ENCODE data around the gene TOLLIP. TPM values are rescaled to one million over a fixed set of nuclear protein-coding genes. Genes with fewer than 3 reads are reported as not detected.
A peak's percentile ranks its signal among the peaks of the same experiment; 100 is the strongest.

TOLLIP gene
- total RNA-seq, 4 donors from 2014 or later: 49.8 to 91.7 (median 85.0) TPM

DNA sequence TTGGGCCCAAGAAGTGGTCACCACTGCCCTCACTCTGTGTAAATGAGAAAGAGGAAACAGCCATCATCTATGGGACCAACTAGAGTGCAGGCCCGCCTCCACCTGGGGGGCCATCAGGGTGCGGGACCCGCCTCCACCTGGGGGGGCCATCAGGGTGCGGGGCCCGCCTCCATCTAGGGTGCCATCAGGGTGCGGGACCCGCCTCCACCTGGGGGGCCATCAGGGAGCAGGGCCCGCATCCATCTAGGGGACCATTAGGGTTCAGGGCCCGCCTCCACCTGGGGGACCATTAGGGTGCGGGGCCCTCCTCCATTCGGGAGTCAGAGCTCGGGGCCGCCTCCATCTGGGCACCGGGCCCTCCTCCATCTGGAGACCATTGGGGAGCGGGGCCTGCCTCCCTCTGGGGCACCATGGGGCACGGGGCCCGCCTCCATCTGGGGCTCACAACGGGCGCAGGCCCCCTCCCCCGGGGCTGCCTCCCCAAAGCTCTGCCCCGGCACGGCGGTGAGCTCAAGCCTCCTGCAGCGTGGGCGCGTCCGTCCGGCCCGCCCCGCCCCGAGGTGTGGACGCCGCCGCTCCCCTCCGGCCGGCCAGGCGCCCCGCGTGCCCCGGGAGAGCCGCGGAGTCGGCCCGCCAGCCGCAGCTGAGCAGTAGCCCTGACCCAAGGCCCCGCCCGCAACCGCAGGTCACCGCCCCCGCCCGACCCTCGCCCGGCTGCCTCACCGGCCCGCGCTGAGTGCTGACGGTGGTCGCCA, 512 bp downstream of the TOLLIP start:
- peak overlapping the region; percentile 69 to 92 (median 76) for H3K4me3 ChIP-seq
- DNase-seq (no peak), ATAC-seq (peak; percentile 55 to 62)
- TF ChIP-seq, protein P1, sequence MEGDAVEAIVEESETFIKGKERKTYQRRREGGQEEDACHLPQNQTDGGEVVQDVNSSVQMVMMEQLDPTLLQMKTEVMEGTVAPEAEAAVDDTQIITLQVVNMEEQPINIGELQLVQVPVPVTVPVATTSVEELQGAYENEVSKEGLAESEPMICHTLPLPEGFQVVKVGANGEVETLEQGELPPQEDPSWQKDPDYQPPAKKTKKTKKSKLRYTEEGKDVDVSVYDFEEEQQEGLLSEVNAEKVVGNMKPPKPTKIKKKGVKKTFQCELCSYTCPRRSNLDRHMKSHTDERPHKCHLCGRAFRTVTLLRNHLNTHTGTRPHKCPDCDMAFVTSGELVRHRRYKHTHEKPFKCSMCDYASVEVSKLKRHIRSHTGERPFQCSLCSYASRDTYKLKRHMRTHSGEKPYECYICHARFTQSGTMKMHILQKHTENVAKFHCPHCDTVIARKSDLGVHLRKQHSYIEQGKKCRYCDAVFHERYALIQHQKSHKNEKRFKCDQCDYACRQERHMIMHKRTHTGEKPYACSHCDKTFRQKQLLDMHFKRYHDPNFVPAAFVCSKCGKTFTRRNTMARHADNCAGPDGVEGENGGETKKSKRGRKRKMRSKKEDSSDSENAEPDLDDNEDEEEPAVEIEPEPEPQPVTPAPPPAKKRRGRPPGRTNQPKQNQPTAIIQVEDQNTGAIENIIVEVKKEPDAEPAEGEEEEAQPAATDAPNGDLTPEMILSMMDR (IDR thresholded peaks at IDR 0.05 in 4 of 5, conservative IDR thresholded peaks at IDR 0.05 in 1 of 5): no peak
- TF ChIP-seq POLR2A (IDR thresholded peaks at IDR 0.05): no peak
- H3K9me3 ChIP-seq: peaks cover 0 to 4% (median 0%) of the 10 kb centered on the region in 3 donors
- H3K4me1 ChIP-seq: peaks cover 31 to 41% of the 10 kb centered on the region in 2 donors
- in situ Hi-C loops (cut with MboI; ENCODE audit: low sequenced_read_pairs in 4 of 4): loop anchor here in 1 of 4 donors (25.0 kb wide), 1 partner anchor 203 kb away; no protein-coding TSS in a partner anchor
- no peaks in the 10 kb centered on the region for H3K36me3 ChIP-seq
- no peaks in the 10 kb centered on the region for H3K27me3 ChIP-seq
- H3K27ac ChIP-seq: peak overlapping the region; percentile 89 to 95 (median 95)
- intact Hi-C loops (cut with DNase I; ENCODE audit: low total_unique reads): loop anchor here (1.0 kb wide), 3 partner anchors 10 to 80 kb away; partner anchors contain the start of gene BRSK2

DNA sequence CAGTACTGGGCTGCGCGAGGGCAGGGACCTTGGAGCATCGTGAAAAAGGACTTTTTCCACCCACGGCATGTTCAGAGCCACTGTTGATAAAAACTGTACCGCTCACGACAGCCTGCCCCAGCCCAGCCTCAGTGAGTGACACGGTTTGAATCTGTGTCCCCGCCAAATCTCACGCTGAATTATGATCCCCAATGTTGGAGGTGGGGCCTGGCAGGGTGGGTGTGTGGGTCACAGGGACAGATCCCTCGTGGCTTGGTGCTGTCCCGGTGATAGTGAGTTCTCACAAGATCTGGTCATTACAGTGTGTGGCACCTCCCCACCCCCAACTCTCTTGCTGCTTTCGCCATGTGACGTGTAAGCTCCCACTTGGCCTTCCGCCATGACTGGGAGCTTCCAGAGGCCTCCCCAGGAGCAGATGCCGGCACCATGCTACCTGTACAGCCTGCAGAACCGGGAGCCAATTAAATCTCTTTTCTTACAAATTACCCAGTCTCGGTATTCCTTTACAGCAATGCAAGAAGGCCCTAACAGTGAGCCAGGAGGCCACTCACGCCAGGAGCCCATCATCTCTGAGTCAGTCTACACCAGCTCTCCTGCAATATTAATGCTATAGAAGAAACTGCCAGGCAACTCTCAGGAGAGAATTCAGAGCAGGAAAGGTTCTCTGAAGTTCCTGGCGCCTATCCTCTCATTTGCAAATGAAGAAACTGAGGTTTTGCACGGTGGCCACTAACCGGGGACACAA, 1.3 kb downstream of the TOLLIP start:
- Histone ChIP-seq H3K4me3 (peak overlapping the region; percentile 69 to 92 (median 76)), H3K4me1 (peaks cover 31 to 48% of the 10 kb centered on the region in 2 donors), H3K27me3 (no peaks in the 10 kb centered on the region), H3K9me3 (peaks cover 0 to 4% (median 0%) of the 10 kb centered on the region in 3 donors), H3K27ac (peak overlapping the region; percentile 89 to 95 (median 95)), H3K36me3 (peaks cover 0 to 2% of the 10 kb centered on the region in 2 donors)
- DNase-seq (peak in 1 of 2 donors; percentile 58), ATAC-seq (no peak)
- TF ChIP-seq POLR2A (IDR thresholded peaks at IDR 0.05): peak in 1 of 2 donors; percentile 35
- TF ChIP-seq, protein P1 (IDR thresholded peaks at IDR 0.05 in 4 of 5, conservative IDR thresholded peaks at IDR 0.05 in 1 of 5): no peak
- in situ Hi-C loops (cut with MboI; ENCODE audit: low sequenced_read_pairs in 4 of 4) (loop anchor here in 1 of 4 donors (25.0 kb wide), 1 partner anchor 204 kb away; no protein-coding TSS in a partner anchor), intact Hi-C loops (cut with DNase I; ENCODE audit: low total_unique reads) (loop anchor here (1.0 kb wide), 1 partner anchor 9 kb away; no protein-coding TSS in a partner anchor)

DNA sequence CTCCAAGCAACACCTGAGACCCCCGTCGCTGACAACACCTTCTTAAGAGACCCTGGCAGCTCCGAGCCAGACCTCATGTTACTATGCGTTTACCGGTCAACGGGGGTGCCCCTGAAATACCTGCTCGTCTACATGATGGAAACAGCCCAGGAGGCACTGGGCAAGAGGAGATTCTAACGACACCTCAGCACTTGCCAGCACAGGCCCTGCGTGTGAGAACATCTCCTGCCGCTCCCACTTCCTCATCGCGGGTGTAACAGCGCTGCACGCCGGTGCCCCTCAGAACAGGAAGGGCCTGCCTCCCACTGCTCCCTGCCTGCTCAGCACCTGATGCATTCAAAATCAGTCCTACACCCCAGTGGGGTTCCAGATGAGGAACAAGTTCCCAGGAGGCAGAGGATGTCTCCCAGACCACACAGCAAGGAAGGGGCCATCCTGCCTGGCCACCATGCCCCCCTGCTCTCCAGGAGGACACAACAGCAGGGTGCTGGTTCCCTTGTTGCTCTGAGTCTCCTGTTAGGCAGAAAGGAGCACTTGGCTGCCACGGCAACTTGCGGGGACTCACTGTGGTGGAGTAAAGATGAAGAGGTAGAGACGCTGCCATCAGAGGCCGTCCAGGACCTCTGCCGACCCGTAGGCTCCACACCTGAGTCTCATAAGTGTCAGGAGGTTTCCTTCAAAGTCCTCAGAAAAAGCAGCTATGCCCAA, 2.1 kb downstream of the TOLLIP start:
- in situ Hi-C loops (cut with MboI; ENCODE audit: low sequenced_read_pairs in 4 of 4) (loop anchor here in 1 of 4 donors (25.0 kb wide), 1 partner anchor 205 kb away; no protein-coding TSS in a partner anchor), intact Hi-C loops (cut with DNase I; ENCODE audit: low total_unique reads) (no loop called here)
- DNase-seq (no peak), ATAC-seq (no peak)
- Histone ChIP-seq H3K4me1 (peaks cover 31 to 49% of the 10 kb centered on the region in 2 donors), H3K4me3 (peak overlapping the region in 1 of 4 donors; percentile 69), H3K27ac (peak overlapping the region; percentile 89 to 95 (median 95)), H3K9me3 (peaks cover 0 to 4% (median 0%) of the 10 kb centered on the region in 3 donors), H3K36me3 (peaks cover 0 to 3% of the 10 kb centered on the region in 2 donors), H3K27me3 (no peaks in the 10 kb centered on the region)
- TF ChIP-seq, protein P1 (IDR thresholded peaks at IDR 0.05 in 4 of 5, conservative IDR thresholded peaks at IDR 0.05 in 1 of 5): no peak
- TF ChIP-seq POLR2A (IDR thresholded peaks at IDR 0.05): no peak
